ENCODE results near the gene CYP2C19. TPM values are rescaled to one million over a fixed set of nuclear protein-coding genes. Genes with fewer than 3 reads are reported as not detected.
"Not testable (repeated sequence)": the region's sequence is repeated elsewhere in the genome, so short reads cannot be mapped to it uniquely, and the experiment has no call there.

The CYP2C19 gene
- total RNA-seq, 1 donor from 2014 or later, result not detected

GRCh38 chr10:94889123-94889522 lies 126.6 kb downstream of the CYP2C19 start:
- DNase-seq (ENCODE audit: low spot score in 2 of 2, unreplicated experiment in 2 of 2), result no peak
- no peaks in the 10 kb centered on the region for H3K36me3 Mint-ChIP-seq
- H3K4me3 Mint-ChIP-seq, result no peak overlapping the region
- no peaks in the 10 kb centered on the region for H3K4me1 Mint-ChIP-seq
- TF ChIP-seq CTCF (IDR thresholded peaks at IDR 0.05; ENCODE audit: unreplicated experiment), result no peak
- H3K27ac Mint-ChIP-seq, result no peak overlapping the region
- H3K27me3 Mint-ChIP-seq (ENCODE audit: low read depth), result no peaks in the 10 kb centered on the region
- H3K9me3 Mint-ChIP-seq, result peaks cover 25% of the 10 kb centered on the region

- Mint-ChIP-seq H3K27me3 (ENCODE audit: low read depth) (no peaks in the 10 kb centered on the region), H3K27ac (no peak overlapping the region), H3K9me3 (peaks cover 32% of the 10 kb centered on the region), H3K4me3 (no peak overlapping the region), H3K36me3 (no peaks in the 10 kb centered on the region), H3K4me1 (no peaks in the 10 kb centered on the region)
- TF ChIP-seq CTCF (IDR thresholded peaks at IDR 0.05; ENCODE audit: unreplicated experiment), result no peak
- DNase-seq (ENCODE audit: low spot score in 2 of 2, unreplicated experiment in 2 of 2), result no peak
Observed at GRCh38 chr10:94890264-94891022, 128.0 kb downstream of the CYP2C19 start.

- not testable (repeated sequence) for DNase-seq (ENCODE audit: low spot score in 2 of 2, unreplicated experiment in 2 of 2); H3K36me3 Mint-ChIP-seq; H3K4me1 Mint-ChIP-seq; H3K27me3 Mint-ChIP-seq (ENCODE audit: low read depth); H3K4me3 Mint-ChIP-seq; H3K27ac Mint-ChIP-seq
- H3K9me3 Mint-ChIP-seq, result peaks cover 45% of the 10 kb centered on the region
Observed at GRCh38 chr10:94898414-94898813, 135.9 kb downstream of the CYP2C19 start.

- Mint-ChIP-seq H3K9me3 (peaks cover 23% of the 10 kb centered on the region), H3K4me1 (no peaks in the 10 kb centered on the region), H3K27me3 (ENCODE audit: low read depth) (no peaks in the 10 kb centered on the region), H3K4me3 (no peak overlapping the region), H3K36me3 (no peaks in the 10 kb centered on the region), H3K27ac (no peak overlapping the region)
- DNase-seq (ENCODE audit: low spot score in 2 of 2, unreplicated experiment in 2 of 2), result no peak
- no peak for TF ChIP-seq CTCF (IDR thresholded peaks at IDR 0.05; ENCODE audit: unreplicated experiment)
Observed at GRCh38 chr10:94902080-94902479, 139.6 kb downstream of the CYP2C19 start.

GRCh38 chr10:94902570-94902969 lies 140.1 kb downstream of the CYP2C19 start:
- Mint-ChIP-seq H3K27me3 (ENCODE audit: low read depth) (no peaks in the 10 kb centered on the region), H3K4me3 (no peak overlapping the region), H3K36me3 (no peaks in the 10 kb centered on the region), H3K4me1 (no peaks in the 10 kb centered on the region), H3K9me3 (peaks cover 21% of the 10 kb centered on the region), H3K27ac (no peak overlapping the region)
- no peak for DNase-seq (ENCODE audit: low spot score in 2 of 2, unreplicated experiment in 2 of 2)
- TF ChIP-seq CTCF (IDR thresholded peaks at IDR 0.05; ENCODE audit: unreplicated experiment), result no peak

Other genes with a start within 250 kb of the CYP2C19 start
- gene HELLS, start 216.9 kb upstream of the CYP2C19 start, total RNA-seq, result 65.4 to 67.4 TPM (median 66.4 TPM) in 3 replicates
- gene CYP2C18, start 79.0 kb upstream of the CYP2C19 start, total RNA-seq, result not detected in 3 replicates
- gene CYP2C9, start 176.0 kb downstream of the CYP2C19 start, total RNA-seq, result not detected in 3 replicates

All from mesothelial cell of epicardium (in vitro differentiated cells).